WTC11 (cell line): Measurements from ENCODE around the gene SVBP. TPM values are rescaled to one million over a fixed set of nuclear protein-coding genes. Genes with fewer than 3 reads are reported as not detected.

Experiments used
- ATAC-seq: fragments of 200-7000 bp; cut with Tn5 transposase; 2 replicates; pipeline ENCODE4 v1.10.0; 2021; ENCODE audit warnings: mild to moderate bottlenecking, moderate library complexity
- CTCF ChIA-PET: fragments of 300-600 bp; sonication (Branson Sonifier 250); formaldehyde crosslinking; loops from one replicate; lab custom pipeline; 2021; ENCODE audit warnings: antibody characterized with exemption; lab: Charles Lee
- POLR2A ChIA-PET: fragments of 350-600 bp; sonication (Branson Sonifier 250); formaldehyde crosslinking; loops from one replicate; lab custom pipeline; 2021; ENCODE audit warnings: antibody characterized with exemption; lab: Charles Lee
- DNase-seq: peaks from one replicate; pipeline ENCODE4 v3.0.0; 2021; ENCODE audit warnings: low spot score
- H3K27ac Mint-ChIP-seq: 2 replicates; pipeline ENCODE4 v1.8.0; 2021; ENCODE audit warnings: mixed read lengths
- H3K27me3 Mint-ChIP-seq: 2 replicates; pipeline ENCODE4 v1.8.0; 2021; ENCODE audit warnings: low read depth, mild to moderate bottlenecking, moderate library complexity, mixed read lengths
- H3K36me3 Mint-ChIP-seq: 2 replicates; pipeline ENCODE4 v1.8.0; 2021; ENCODE audit warnings: mixed read lengths
- H3K4me1 Mint-ChIP-seq: 2 replicates; pipeline ENCODE4 v1.8.0; 2022; ENCODE audit warnings: mixed read lengths
- H3K4me3 Mint-ChIP-seq: 2 replicates; pipeline ENCODE4 v1.8.0; 2021; ENCODE audit warnings: mild to moderate bottlenecking, moderate library complexity, mixed read lengths
- H3K9me3 Mint-ChIP-seq: 2 replicates; pipeline ENCODE4 v1.8.0; 2021; ENCODE audit warnings: mixed read lengths
- ATF1 ChIP-seq: sonication (generic); formaldehyde crosslinking; IDR thresholded peaks from 2 replicates; pipeline ENCODE4 v1.8.1; 2023; ENCODE audit warnings: mild to moderate bottlenecking, moderate library complexity, missing genetic modification reagents
- ELF4 ChIP-seq: sonication (generic); formaldehyde crosslinking; IDR thresholded peaks from 2 replicates; pipeline ENCODE4 v1.8.1; 2022; ENCODE audit warnings: low read depth, mild to moderate bottlenecking, moderate library complexity, missing genetic modification reagents
- ESRRA ChIP-seq: sonication (generic); formaldehyde crosslinking; IDR thresholded peaks from 2 replicates; pipeline ENCODE4 v1.8.1; 2022; ENCODE audit warnings: mild to moderate bottlenecking, missing genetic modification reagents, borderline replicate concordance
- HMGA2 ChIP-seq: fragments of 250-450 bp; sonication (Bioruptor Pico); IDR thresholded peaks from 2 replicates; pipeline ENCODE4 v1.4.0; 2021; ENCODE audit warnings: mild to moderate bottlenecking, moderate library complexity
- JAZF1 ChIP-seq: fragments of 250-450 bp; sonication (Bioruptor Pico); IDR thresholded peaks from 2 replicates; pipeline ENCODE4 v1.9.0; 2021; ENCODE audit warnings: moderate library complexity, mild to moderate bottlenecking, inconsistent platforms
- MLX ChIP-seq: sonication (generic); formaldehyde crosslinking; IDR thresholded peaks from 2 replicates; pipeline ENCODE4 v1.8.1; 2023; ENCODE audit warnings: mild to moderate bottlenecking, missing genetic modification reagents, moderate library complexity
- MYBL2 ChIP-seq: sonication (generic); formaldehyde crosslinking; IDR thresholded peaks from 2 replicates; pipeline ENCODE4 v1.8.1; 2023; ENCODE audit warnings: mild to moderate bottlenecking, moderate library complexity, missing genetic modification reagents
- NFYB ChIP-seq: sonication (generic); formaldehyde crosslinking; conservative IDR thresholded peaks from 2 replicates; pipeline ENCODE4 v1.8.0; 2022; ENCODE audit warnings: low read depth, missing genetic modification reagents
- PREB ChIP-seq: sonication (generic); formaldehyde crosslinking; IDR thresholded peaks from 2 replicates; pipeline ENCODE4 v1.8.1; 2022; ENCODE audit warnings: mild to moderate bottlenecking, missing genetic modification reagents, moderate library complexity, borderline replicate concordance
- RELA ChIP-seq: sonication (generic); formaldehyde crosslinking; IDR thresholded peaks from 2 replicates; pipeline ENCODE4 v1.8.1; 2022; ENCODE audit warnings: missing genetic modification reagents, mild to moderate bottlenecking, borderline replicate concordance
- SOX15 ChIP-seq: fragments of 250-450 bp; sonication (Bioruptor Pico); IDR thresholded peaks from 2 replicates; pipeline ENCODE4 v1.9.0; 2021; ENCODE audit warnings: mild to moderate bottlenecking
- SP1 ChIP-seq: sonication (generic); formaldehyde crosslinking; conservative IDR thresholded peaks from 2 replicates; pipeline ENCODE4 v1.8.1; 2022; ENCODE audit warnings: missing genetic modification reagents
- STAT6 ChIP-seq: sonication (generic); formaldehyde crosslinking; conservative IDR thresholded peaks from 2 replicates; pipeline ENCODE4 v1.8.1; 2023; ENCODE audit warnings: mild to moderate bottlenecking, low read depth, missing genetic modification reagents, moderate library complexity
- TCF7 ChIP-seq: sonication (generic); formaldehyde crosslinking; IDR thresholded peaks from 2 replicates; pipeline ENCODE4 v1.8.0; 2022; ENCODE audit warnings: mild to moderate bottlenecking, low read depth, missing genetic modification reagents, moderate library complexity
- TEAD4 ChIP-seq: sonication (generic); formaldehyde crosslinking; IDR thresholded peaks from 2 replicates; pipeline ENCODE4 v1.8.0; 2022; ENCODE audit warnings: mild to moderate bottlenecking, missing genetic modification reagents
- USF2 ChIP-seq: sonication (generic); formaldehyde crosslinking; IDR thresholded peaks from 2 replicates; pipeline ENCODE4 v1.8.1; 2023; ENCODE audit warnings: mild to moderate bottlenecking, missing genetic modification reagents, moderate library complexity
- ZNF121 ChIP-seq: sonication (generic); formaldehyde crosslinking; IDR thresholded peaks from 2 replicates; pipeline ENCODE4 v1.8.0; 2023; ENCODE audit warnings: missing genetic modification reagents
- ZNF281 ChIP-seq: sonication (generic); formaldehyde crosslinking; IDR thresholded peaks from 2 replicates; pipeline ENCODE4 v1.8.0; 2023; ENCODE audit warnings: mild to moderate bottlenecking, missing genetic modification reagents
- ZNF396 ChIP-seq: fragments of 250-450 bp; sonication (Bioruptor Pico); IDR thresholded peaks from 2 replicates; pipeline ENCODE4 v1.8.0; 2021; ENCODE audit warnings: mild to moderate bottlenecking, moderate library complexity, borderline replicate concordance
- ZNF423 ChIP-seq: fragments of 250-450 bp; sonication (Bioruptor Pico); IDR thresholded peaks from 2 replicates; pipeline ENCODE4 v2.1.2; 2022; ENCODE audit warnings: mild to moderate bottlenecking, moderate library complexity
- ZSCAN18 ChIP-seq: fragments of 250-450 bp; sonication (Bioruptor Pico); IDR thresholded peaks from 2 replicates; pipeline ENCODE4 v2.1.2; 2022; ENCODE audit warnings: mild to moderate bottlenecking, moderate library complexity
- total RNA-seq: library from RNA; stranded (reverse); gene quantifications from 3 replicates; pipeline ENCODE4 v1.2.3, GENCODE V29; 2021

The SVBP gene
- total RNA-seq, 1 experiment from 2014 or later = 28.7 TPM

- no peaks in the 10 kb centered on the region for H3K9me3 Mint-ChIP-seq
- H3K4me1 Mint-ChIP-seq = peaks cover 23% of the 10 kb centered on the region
- no peak overlapping the region for H3K4me3 Mint-ChIP-seq
- no peak overlapping the region for H3K27ac Mint-ChIP-seq
- H3K36me3 Mint-ChIP-seq = no peaks in the 10 kb centered on the region
- ChIA-PET CTCF (interaction anchor here (1.1 to 1.7 kb wide), 4 partner anchors 25 to 252 kb away, joined by 3 to 9 read pairs (median 6); partner anchors contain the start of genes C1orf50 and ZNF691), POLR2A (interaction anchor here (1.4 kb wide), 1 partner anchor 25 kb away, joined by 7 read pairs; the partner anchor contains the start of gene ZNF691)
- TF ChIP-seq SOX15 (CRISPR knock-in tag) (no peak), ZNF121 (CRISPR knock-in tag) (peak; percentile 84)
- no peaks in the 10 kb centered on the region for H3K27me3 Mint-ChIP-seq
- no peak for DNase-seq
- no peak for ATAC-seq
Measured at GRCh38 chr1:42821690-42822089, 4.5 kb upstream of the SVBP start.

GRCh38 chr1:42820813-42821212 is 3.6 kb upstream of the SVBP start:
- no peak for ATAC-seq
- Mint-ChIP-seq H3K36me3 (no peaks in the 10 kb centered on the region; the same call in 1 of the 2 replicates), H3K9me3 (no peaks in the 10 kb centered on the region), H3K27me3 (no peaks in the 10 kb centered on the region), H3K27ac (no peak overlapping the region; the same call in 1 of the 2 replicates), H3K4me1 (peaks cover 30% of the 10 kb centered on the region)
- CTCF ChIA-PET = interaction anchor here (0.5 to 1.7 kb wide), 7 partner anchors 25 to 253 kb away, joined by 3 to 9 read pairs (median 5); partner anchors contain the start of genes C1orf50, P3H1 and ZNF691
- DNase-seq = no peak
- TF ChIP-seq TCF7 = no peak
- no peak for TF ChIP-seq NFYB (CRISPR knock-in tag)
- TF ChIP-seq ELF4 (CRISPR knock-in tag) = no peak
- TF ChIP-seq ESRRA = no peak
- no peak for TF ChIP-seq ZNF396 (CRISPR knock-in tag)
- TF ChIP-seq MYBL2 (CRISPR knock-in tag) = no peak
- no peak for TF ChIP-seq TEAD4 (CRISPR knock-in tag)
- TF ChIP-seq PREB (CRISPR knock-in tag) = no peak
- no peak for TF ChIP-seq ZNF121 (CRISPR knock-in tag)
- TF ChIP-seq ZNF281 (CRISPR knock-in tag) = no peak
- TF ChIP-seq ZSCAN18 (CRISPR knock-in tag) = no peak
- TF ChIP-seq STAT6 = no peak
- TF ChIP-seq RELA (CRISPR knock-in tag) = no peak
- no peak for TF ChIP-seq JAZF1 (CRISPR knock-in tag)
- TF ChIP-seq ATF1 = no peak
- no peak for TF ChIP-seq HMGA2
- no peak for TF ChIP-seq USF2 (CRISPR knock-in tag)
- TF ChIP-seq ZNF423 (CRISPR knock-in tag) = no peak
- no peak for TF ChIP-seq MLX (CRISPR knock-in tag)
- TF ChIP-seq SP1 (CRISPR knock-in tag) = no peak
- TF ChIP-seq, all 79 proteins: peak for 0
- no peak overlapping the region for H3K4me3 Mint-ChIP-seq
- POLR2A ChIA-PET = interaction anchor here (1.4 kb wide), 1 partner anchor 26 kb away, joined by 7 read pairs; the partner anchor contains the start of gene ZNF691
